DMS153 treated with DMSO at 0.1 percent for 48 hours (cell line): ENCODE data around the gene EFCAB6.

Source experiments
- DNase-seq: peaks from one replicate; lab custom pipeline; 2025; ENCODE audit not compliant: unreplicated experiment; lab: John Stamatoyannopoulos, UW

The EFCAB6 gene

GRCh38 chr22:43511276-43511910 is 300.7 kb downstream of the EFCAB6 start:
- DNase-seq: no peak

GRCh38 chr22:43510281-43511070 is 301.6 kb downstream of the EFCAB6 start:
- DNase-seq: no peak

GRCh38 chr22:43509337-43509736 is 302.8 kb downstream of the EFCAB6 start:
- no peak for DNase-seq

DNA sequence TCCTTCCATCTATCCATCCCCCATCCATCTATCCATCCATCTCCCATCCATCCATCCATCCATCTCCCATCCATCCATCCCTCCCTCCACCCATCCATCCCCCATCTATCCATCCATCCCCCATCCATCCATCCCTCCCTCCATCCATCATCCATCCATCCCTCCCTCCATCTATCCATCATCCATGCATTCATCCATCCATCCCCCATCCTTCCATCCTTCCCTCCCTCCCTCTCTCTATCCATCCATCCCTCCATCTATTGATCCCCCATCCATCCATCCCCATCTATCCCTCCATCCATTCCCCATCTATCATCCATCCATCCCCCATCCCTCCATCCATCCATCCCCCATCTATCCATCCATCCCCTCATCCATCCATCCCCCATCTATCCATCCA is 303.6 kb downstream of the EFCAB6 start:
- DNase-seq: no peak

DNA sequence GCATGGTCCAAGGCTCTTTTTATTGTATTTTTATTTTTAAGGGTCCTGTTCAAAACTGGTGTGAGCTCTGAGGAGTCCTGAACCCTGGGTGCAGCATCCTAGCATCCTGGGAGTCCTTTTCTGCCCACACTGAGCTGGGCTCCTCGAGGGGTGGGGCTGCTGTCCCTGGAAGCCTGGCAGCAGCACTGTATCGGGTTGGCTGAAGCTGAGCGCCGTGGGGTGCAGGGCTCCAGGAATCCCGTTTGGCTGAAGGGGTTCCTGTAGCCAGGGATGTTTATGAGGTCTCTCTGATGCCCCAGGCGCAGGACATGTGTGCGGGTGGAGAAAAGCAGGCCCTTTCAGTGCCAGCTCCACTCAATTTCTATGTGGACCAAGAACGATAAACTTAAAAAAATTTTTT is 304.9 kb downstream of the EFCAB6 start:
- DNase-seq: no peak

DNA sequence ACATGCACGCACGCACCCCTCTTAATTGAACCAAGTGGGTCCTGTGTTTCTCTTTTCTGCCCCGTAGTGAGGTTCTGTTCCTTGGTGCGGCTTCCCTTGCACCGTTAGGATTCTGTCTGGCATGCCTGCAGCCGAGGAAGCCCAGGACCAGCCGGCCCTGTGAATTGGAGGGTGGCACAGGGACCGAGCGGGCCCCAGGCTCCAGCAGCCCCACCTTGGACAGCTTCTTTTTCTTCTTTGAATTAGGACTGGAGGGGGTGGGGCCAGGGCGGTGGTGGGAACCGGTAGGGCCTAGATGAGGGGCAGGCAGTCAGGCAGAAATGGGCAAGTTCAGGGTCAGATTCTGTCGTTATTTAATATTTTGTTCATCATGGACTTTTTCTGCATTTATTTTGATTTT is 305.6 kb downstream of the EFCAB6 start:
- no peak for DNase-seq

- DNase-seq: no peak
Measured at GRCh38 chr22:43505896-43506295, 306.2 kb downstream of the EFCAB6 start.

GRCh38 chr22:43505423-43505822 is 306.7 kb downstream of the EFCAB6 start:
- DNase-seq: no peak

- DNase-seq: no peak
Measured at GRCh38 chr22:43504666-43505261, 307.3 kb downstream of the EFCAB6 start.

DNA sequence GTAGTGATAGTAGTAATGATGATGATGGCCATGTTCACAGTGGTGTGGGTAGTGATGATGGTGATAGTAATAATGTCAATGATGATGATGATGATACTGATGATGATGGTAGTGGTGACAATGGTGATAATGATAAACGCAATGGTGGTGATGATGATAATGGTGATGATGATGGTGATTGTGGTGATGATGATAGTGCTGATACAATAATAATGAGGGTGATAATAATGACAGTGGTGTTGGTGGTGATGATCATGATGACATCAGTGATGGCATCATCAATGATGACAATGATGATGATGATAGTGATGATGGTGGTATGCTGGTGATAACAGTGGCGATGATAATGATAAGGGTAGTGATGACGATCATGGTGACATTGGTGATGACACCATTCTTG is 308.0 kb downstream of the EFCAB6 start:
- no peak for DNase-seq

- no peak for DNase-seq
Measured at GRCh38 chr22:43502306-43502874, 309.7 kb downstream of the EFCAB6 start.

DNA sequence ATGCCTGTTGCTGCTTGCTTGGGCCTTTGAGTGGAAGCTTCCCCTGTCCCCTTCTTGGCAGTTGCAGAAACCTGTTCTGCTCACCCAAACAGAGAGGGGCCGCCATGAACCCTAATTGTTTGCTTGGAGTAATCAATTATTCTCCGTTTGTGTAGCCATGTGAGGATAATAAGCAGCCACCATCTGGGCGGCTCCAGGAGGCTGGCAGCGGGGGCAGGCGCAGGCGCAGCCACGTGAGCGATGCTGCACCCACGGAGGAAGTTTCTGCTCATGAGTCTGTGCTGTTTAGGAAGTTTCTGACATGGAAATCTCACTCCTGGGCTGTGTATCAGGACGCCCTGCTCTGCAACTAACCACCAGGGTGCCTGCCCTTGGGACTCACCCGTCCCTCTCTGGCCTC is 310.2 kb downstream of the EFCAB6 start:
- DNase-seq: no peak

DNA sequence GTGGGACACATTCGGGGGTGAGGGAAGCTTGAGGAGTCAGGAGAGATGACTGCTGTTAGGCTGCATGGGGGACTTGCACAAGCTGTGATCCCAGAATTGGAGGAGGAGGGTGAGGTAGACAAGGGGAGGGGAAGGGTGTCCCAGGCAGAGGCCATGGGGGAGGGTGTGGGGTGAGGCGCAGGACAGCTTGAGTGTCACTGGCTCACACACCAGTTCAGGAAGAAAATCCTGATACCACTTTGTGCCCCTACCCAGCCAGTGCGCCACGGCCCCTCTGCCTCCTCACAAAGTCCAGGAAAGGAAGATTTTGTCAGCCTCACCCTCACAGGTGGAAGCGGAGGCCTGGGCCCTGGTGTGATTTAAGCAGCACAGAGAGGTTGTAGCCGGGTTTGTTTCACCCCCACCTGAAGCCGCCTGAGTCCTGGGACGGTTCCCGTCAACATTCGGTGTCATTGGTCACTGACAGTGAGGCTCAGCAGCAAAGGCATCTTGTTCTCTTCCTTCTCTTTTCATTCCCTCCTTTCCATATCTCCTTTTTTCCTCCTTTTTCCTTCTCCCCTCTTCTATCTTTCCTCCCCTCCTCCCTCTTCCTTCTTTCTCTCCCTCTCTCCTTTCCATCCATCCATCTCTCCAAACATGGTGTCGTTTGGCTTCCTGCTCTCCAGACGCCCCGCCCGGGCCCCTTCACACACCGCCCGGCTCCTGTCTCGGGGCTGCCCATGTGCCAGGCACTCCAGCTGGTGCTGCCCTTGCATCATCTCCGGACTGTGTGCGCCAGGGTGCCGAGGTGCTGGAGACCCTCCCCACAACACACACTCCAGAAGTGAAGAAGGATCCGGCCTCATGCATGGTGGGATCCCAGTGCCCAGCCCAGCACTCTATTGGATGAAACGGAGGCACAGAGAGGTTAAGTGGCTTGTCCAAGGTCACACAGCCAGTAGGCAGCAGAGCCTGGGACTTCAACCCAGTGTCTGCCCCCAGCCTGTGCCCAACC is 311.0 kb downstream of the EFCAB6 start:
- no peak for DNase-seq

- no peak for DNase-seq
Measured at GRCh38 chr22:43498856-43499253, 313.2 kb downstream of the EFCAB6 start.

GRCh38 chr22:43497956-43498855 is 313.9 kb downstream of the EFCAB6 start:
- DNase-seq: no peak

- DNase-seq: no peak
Measured at GRCh38 chr22:43493297-43493696, 318.8 kb downstream of the EFCAB6 start.

DNA sequence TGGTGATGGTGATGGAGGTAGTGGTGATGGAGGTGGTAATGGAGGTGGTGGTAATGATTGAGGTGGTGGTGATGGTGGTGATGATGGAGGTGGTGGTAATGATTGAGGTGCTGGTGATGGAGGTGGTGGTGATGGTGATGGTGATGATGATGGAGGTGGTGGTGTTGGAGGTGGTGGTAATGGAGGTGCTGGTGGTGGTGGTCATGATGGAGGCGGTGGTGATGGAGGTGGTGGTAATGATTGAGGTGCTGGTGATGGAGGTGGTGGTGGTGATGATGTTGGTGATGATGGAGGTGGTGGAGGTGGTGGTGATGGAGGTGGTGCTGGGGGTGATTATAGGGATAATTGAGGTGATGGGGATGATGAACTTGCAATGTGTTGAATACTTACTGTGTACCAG is 320.4 kb downstream of the EFCAB6 start:
- DNase-seq: no peak

- no peak for DNase-seq
Measured at GRCh38 chr22:43491177-43491576, 320.9 kb downstream of the EFCAB6 start.

- DNase-seq: no peak
Measured at GRCh38 chr22:43490311-43490710, 321.8 kb downstream of the EFCAB6 start.

DNA sequence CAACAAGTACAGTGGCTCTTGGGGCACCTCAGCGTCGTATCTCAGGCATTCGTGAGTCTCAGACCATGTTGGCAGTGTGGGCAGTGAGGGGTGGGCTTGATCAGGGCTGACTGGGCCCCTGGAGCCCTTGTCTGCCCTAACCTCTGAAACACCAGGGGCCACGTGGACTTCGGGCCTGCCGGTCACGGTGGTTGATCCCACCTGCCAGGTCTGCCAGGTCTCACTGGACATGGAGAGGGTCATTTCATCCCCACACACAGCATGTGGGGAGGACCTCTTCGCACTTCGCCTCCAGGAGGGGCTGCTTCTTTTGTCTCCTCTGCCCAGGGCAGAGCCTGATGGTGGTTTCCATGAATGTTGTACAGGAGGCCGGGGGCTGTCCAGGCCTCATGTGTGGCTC is 323.2 kb downstream of the EFCAB6 start:
- DNase-seq: no peak
